GM18511 (cell line): Measurements from ENCODE around the gene ASIC4.

Experiments
- ATAC-seq: cut with Tn5 transposase; IDR thresholded peaks from one replicate; pipeline ENCODE4 v1.9.1; 2021; ENCODE audit warnings: mild to moderate bottlenecking, moderate library complexity; ENCODE audit not compliant: unreplicated experiment

The ASIC4 gene

DNA sequence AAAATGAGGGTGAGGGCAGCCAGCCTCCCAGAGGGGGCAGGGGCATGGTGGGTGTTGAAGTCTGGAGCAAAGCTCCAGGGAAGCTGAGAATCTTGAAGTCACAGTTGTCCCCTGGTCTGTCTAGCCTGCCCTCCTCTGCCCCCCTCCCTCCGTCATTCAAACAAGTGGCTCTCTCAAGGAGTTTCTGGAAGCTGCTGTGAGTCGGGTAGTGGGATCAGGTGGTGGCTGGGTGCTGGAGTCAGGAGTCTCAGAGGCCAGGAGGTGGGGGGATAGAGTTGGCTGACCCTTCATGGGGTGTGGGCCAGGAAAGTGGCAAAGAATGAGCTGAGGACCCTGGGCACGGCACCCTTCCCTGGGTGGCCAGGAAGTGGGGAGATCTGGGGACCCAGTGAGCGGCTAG lies 495 bp upstream of the ASIC4 start:
- ATAC-seq: no peak

DNA sequence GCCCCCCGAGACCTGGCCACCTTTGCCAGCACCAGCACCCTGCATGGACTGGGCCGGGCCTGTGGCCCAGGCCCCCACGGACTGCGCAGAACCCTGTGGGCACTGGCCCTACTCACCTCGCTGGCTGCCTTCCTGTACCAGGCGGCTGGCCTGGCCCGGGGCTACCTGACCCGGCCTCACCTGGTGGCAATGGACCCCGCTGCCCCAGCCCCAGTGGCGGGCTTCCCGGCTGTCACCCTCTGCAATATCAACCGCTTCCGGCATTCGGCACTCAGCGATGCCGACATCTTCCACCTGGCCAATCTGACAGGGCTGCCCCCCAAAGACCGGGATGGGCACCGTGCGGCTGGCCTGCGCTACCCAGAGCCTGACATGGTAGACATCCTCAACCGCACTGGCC lies 554 bp downstream of the ASIC4 start:
- ATAC-seq: no peak

DNA sequence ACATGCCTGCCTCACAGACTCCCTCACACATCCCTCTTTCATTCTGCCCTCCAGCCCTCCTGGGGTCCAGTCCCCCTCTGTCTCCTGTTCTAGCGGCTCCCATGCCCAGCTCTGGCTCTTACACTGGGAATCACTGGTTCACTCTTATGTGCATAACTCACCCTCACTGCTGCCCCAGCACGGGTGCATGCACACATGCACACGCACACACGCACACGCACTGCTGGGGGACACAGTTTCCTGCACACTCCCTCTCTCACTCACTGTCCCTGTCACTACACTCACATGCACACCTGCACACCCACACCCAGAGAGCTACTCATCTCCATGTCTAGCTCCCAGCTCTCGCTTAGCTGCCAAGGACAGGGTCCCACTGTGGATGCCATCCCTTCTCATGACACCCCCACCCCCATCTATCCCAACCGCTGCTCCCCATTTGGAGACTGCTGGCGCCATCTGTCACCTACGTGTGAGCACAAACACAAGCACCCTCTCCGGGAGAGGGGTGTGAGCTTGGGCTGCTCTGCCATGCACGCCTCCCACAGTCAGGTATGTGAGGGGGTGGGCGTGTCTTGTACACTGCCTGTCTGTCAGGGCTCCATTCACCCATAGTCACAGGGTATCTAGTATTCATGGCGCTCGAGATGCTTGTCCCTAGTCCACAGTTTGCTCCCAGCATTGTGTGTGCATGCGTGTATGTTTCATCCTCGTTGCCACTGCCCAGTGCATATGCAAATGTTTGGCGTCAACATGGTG lies 1.8 kb downstream of the ASIC4 start:
- no peak for ATAC-seq

DNA sequence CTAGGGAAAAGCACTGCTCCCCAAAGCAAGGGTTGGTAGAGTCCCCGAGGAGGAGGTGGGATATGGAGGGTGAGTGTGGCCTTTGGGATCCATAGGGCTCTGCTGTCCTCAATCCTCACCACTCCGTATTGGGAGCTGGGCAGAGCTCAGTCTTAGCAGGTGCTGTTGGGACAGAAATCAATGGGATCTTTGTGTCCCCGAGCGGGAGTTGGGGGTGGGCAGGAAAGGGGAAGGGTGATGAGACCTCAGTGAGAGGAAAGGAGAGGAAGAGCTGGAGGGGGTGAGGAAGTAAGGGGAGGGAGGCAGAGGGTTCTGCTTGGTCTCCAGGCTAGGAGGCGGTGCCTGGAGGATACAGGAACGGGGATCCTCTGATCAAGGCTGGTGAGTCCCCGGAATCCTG lies 2.6 kb downstream of the ASIC4 start:
- ATAC-seq: no peak

DNA sequence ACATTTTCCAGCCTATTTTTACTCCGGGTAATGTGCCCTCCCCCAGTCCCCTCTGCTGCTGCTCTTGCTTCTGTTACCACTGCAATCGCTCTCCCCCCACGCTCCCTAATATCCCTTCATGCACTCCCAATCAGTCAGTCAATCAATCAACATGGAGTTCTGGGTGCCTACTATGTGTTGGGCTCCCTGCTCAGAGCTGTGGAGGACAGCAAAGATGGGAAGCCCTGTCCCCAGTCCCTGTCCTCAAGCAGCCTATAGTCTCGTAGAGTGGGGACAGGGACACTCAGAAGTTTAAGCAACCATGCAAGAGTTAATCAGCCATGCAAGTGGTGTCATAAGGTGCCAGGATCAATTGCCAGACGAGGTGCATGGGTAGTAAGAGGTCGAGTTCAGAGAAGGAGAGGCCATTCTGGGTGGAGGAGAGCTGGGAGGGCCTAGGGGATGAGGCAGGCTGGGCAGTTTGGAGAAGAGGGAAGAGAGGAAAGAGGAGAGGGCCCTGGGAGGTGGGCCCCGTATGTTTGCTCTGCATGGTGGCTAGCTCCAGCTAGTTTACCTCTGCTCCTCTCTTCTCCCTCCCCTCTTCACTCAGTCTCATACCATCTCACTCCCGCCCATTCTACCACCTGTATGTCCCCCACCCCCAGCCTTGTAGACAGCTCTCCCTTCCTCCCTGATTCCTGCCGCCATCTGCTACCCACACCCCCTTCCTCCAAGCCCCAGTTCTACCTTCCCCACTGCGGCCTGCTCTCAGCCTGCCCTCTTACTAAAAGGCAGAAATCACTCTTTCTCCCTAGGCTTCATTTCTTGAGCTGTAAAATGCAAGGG lies 3.9 kb downstream of the ASIC4 start:
- no peak for ATAC-seq

DNA sequence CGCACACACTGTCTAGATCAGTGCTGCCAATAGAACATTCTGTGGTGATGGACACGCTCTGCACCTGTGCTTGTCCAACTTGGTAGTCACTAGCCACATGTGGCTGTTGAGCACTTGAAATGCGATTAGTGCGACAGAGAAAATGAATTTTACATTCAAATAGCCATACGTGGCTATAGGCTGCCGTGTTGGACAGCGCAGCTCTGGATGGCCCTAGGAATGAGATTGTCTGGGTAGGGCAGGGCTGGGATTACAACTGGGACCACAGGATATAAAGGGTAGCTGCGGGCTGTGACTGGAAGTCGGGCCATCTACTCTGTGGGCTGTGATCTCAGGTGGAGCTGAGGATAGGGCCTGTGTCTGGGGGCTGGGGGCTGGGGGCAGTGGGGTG lies 5.2 kb downstream of the ASIC4 start:
- no peak for ATAC-seq

DNA sequence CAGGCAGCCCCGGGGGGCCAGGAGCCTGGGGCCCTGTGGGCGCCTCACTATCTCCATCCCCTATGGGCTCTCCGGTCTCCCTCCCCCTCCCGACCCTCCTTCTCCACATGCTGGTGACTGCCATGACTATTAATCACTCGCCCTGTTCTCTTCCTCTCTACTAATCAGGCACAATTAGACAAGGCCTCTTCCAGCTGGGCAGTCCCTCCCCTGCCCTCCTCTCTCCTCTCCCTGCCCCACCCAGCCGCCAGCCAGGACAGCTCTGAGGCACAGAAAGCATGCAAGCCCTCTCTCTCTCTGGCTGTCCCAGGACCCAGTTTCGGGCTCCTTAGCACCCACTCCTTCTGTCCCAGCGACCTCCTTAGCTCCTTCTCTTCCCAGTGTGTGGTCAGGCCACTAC lies 5.8 kb downstream of the ASIC4 start:
- ATAC-seq: no peak

DNA sequence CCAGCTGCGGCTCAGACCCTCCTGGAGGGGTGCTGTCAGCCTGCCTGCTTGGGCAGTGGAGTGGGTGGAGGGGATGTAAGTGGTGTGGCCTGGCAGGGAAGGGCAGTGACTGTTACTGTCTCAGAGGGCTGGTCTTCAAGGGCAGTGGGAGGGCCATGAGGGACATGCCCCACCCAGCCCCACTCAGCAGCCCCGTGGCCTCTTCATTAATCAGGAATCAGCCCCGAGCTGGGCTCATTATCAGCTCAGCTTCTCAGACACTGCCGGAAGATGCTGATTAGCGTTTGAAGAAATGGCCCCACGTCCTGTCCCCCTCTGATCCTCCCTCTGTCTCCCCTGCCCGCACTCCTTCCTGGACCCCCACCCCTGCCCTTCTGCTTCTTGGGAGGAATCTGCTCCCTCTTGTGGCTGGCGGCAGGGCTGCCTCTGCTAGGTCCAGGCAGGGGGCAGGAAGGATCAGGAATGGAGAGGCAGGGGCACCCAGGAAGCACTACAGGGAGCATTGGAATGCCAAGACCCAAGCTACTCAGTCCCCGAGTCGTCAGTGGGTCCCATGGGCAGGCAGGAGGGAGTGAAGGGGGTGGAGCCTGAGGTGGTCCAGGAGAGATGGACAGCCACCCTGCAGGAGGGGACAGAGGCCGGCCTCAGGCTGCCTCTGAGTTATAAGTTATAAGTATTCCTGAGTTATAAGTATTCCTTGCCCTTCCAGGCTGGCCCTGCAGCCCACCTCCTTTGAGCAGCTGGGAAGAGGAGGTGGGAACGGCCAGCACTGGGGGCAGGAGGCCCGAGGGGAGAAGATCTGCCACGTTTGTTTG lies 7.0 kb downstream of the ASIC4 start:
- no peak for ATAC-seq

DNA sequence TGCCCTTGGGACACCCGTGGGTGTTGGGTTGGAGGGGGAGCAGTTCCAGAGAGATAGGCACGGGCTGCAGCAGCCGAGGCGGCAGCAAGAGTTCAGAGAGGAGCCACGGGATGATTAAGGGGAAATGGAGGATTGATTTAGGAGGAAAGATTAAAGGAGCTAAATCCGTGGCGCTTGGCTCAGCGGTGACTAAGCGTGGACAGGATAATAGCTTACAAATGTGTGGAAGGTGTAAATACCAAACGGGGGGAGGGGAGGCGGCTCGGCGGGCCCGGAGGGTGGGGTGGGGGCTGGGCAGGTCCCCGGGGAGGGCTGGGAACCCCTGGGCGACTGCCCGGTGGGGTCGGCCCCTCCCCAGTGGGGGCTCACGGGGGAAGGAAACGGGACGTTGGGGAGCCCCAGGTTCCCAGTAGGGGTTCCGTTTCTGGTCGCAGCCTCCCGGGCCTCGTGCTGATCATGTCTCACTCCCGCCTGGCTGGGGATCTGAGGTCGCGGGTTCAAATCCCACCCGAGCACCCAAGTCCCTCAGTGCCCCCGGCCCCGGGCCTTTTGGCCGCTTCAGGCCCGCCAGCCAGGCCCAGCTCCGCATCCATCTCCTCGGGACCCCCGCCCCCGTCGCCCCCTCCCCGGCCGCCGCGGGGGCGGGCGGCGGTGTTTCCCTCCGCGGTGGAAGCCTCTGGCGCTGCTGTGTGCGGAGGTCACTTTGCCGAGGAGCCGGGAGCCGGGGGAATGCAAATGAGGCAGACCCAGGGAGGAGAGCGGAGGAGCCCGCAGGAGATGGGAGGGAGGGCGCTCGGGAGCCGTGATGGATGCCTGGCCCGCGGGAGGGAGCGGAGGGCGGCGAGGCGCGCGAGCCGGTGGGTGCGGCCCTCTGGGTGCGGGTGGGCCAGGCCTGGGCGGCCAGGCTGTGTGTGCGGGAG lies 8.1 kb downstream of the ASIC4 start:
- ATAC-seq: no peak

DNA sequence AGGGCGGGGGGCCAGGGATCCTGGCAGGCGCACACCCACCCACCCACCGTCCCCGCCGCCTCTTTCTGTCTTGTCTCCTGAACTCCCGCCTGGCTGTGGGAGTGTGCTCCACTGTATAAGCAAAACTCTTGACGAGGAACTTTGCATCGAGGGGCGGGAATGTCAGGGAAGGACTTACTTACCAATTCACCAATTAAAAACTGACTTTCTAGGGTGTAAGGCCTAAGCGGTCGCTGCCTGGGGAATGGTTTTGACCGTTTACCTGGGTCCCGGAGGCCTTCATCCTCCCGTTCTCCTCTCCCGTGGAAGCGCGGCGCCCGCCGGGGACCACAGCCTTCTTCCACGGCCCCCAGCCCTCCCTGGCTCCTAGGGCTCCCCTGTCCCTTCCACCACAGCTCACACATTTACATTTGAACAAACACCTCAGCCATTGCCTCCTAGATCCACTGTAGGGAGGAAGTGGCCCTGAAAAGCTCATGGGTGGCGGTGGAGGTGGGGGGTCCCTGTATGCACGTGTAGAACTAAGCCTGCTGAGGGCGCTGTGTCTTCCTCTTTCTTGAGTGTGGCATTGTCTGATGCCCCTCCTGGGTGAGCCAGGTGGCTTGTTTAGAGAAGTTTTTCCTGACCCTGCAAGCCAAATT lies 8.9 kb downstream of the ASIC4 start:
- no peak for ATAC-seq

DNA sequence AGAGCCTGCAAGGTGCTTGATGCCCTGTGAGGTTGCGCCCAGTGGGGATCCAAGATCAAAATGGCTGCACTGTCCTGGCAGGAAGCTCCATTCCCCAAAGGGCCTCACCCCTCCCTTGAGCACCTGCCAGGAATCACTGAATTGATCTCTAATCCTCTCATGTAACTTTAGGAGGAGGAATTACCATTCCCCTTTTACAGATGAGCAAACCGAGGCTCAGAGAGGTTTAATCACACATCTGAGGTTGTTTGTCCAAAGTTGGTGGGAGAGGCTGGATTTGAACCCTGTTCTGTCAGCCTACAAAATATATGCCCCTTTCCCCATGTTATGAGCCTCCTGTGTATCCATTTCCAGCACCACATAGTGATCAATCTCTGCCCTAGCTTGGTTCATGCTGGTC lies 10.5 kb downstream of the ASIC4 start:
- no peak for ATAC-seq

DNA sequence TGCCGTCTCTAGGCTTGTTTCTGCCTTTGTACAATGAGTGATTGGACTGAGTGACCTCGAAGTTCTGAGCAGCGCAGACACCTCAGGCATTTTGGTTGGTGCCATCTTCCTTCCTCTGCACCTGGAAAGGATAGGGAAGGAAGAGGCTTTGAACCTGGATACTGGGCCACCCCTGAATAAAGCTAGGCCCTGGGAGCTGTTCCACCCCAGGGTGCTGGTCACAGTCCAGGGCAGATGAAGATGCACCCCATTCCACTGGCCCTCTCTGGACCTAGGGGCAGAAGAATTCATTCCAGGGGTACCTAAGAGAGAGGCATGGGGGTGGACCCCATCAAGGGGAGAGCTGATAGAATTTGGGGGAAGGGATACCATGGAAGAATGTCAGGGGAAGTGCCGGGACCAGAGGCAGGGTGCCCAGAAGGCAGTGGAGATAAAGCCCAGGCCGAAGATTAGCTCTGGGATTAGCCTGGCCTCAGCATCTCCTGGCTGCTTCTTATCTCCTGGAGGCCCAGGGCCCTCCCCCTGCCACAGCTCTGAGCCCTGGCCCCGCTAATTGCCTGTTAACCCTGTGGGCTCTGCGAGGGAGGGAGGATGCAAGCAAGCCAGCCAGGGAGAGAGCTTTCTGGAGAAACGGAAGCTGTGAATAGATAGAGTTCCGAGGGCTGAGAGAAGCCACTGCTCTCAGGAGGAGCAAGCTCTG lies 11.4 kb downstream of the ASIC4 start:
- no peak for ATAC-seq

DNA sequence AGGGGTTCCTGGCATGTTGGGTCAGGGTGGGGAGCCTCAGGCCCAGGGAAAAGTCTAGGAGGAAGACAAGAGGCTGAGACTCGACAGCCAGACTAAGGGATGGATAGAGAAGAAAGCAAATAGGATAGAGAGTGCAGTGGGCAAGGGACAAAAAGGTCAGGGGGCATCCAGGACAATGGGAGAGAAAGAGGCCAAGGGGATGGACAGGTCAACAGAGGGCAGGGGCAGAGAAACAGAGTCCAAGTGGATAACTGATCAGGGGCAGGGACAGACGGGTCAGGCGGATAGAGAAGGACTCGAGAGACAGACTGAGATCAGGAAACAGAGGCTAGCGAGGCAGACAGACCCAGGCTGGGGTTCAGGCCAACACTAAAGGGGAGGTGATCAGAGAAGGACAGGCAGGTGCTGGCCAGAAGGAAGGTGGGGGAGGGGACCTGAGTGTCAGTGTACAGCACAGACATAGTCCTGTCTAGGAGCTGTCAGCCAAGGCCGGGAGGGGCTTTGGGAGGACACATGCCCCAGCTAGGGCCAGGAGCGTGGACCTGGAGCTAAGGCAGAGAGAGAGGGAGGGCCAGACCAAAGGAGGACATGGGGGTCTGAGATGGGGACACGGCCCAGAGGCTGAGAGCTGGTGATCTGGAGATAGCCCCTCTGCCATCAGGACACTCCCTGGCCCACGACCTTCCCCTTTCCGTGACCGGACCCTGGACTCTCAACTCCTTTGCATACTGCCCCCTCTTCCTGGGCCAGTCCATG lies 12.2 kb downstream of the ASIC4 start:
- ATAC-seq: no peak

DNA sequence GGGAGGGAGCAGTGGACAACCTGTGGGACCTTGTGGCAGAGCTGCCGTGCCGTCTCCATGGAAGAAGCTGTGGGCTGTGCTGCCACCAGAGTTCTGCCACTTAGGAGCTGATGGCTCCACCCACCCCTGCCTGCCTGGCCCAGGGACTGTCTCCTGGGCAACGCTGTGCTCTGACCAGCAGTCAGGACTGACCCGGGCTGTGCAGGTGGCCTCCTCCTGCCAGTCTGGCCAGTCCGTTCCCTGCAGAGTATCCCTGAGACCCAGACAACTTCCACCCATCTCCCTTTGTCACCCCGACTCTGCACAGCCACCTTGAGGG lies 12.8 kb downstream of the ASIC4 start:
- ATAC-seq: no peak

DNA sequence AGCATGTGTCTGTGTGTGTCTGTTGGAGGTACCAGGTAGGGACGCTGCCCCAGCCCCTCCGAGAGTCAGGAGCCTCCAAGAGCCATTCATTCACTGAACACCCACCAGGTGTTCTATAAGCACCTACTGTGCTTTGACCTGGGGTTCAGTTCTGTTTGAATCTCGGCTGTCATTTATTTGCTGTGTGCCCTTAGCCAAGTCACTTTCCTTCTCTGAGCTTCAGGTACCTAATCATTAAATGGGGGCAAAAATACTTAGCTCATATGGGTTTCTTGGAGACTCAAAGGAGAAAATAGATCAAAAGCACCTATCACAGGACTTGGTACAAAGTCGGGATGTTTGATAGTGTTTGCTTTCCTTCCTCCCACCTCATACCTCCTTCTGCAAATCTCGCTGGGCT lies 13.2 kb downstream of the ASIC4 start:
- no peak for ATAC-seq

DNA sequence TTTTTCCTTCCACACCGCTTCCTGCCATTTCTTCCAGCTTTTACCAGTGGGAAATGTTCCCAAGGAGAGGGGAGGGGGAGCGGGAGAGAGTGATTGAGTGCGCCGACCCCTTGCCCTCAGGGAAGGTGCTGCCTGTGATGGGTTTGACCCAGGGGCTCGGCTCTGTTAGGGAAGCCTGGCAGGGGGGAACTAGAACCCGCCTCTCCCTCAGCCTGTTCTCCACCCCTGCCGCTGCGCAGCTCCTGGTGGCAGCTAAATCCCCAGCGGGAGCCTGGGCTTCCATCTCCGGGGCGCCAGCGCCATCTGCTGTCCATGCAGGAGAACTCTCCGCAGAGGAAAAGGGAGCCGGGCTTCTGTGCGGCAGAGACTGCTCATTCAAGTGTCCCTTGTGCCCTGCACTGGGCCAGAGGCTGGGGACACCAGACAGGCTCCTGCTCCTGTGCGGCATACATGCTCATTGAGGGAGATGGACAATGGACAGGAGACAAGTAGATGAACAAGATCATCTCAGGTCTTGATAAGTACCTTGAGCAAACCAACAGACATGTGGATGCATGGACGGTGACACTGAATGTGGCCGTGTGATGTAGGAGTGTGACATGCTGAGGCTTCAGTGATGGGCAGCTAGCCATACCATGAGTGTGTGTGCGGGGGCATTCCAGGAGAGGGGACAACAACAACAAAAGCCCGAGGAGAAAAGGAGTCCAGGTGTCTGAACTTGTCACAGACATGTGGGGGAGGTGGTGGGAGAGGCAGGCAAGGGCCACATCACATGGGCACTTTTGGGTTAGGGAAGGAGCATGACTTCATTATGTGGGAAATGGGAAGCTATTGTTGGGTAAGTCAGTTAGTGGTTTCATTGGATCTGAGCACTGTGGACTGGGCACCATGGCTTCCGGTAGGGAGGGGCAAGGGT lies 16.0 kb downstream of the ASIC4 start:
- ATAC-seq: peak; percentile 89

DNA sequence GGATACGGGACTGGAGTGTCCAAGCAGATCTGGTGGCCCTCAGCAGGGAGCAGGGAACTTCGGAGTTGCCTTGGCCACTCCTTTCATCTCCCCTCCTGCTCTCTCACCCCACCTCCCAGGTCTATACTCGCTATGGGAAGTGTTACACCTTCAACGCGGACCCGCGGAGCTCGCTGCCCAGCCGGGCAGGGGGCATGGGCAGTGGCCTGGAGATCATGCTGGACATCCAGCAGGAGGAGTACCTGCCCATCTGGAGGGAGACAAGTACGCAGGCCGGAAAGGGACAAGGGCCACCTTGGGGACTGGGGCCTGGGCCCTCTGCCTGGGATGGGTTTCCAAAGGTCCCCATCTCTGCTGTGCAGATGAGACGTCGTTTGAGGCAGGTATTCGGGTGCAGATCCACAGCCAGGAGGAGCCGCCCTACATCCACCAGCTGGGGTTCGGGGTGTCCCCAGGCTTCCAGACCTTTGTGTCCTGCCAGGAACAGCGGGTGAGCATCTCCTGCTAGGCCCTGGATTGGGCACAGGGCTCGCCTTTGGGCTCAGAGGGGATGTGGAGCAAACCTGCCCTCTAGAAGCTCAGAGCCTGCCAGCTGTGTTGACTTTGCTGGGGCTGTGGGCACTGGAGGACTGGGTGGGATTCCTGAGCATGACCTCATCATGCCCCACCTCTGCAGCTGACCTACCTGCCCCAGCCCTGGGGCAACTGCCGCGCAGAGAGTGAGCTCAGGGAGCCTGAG lies 17.5 kb downstream of the ASIC4 start:
- no peak for ATAC-seq
